Measurements from ENCODE around the gene MYCBPAP.

MYCBPAP gene

DNA sequence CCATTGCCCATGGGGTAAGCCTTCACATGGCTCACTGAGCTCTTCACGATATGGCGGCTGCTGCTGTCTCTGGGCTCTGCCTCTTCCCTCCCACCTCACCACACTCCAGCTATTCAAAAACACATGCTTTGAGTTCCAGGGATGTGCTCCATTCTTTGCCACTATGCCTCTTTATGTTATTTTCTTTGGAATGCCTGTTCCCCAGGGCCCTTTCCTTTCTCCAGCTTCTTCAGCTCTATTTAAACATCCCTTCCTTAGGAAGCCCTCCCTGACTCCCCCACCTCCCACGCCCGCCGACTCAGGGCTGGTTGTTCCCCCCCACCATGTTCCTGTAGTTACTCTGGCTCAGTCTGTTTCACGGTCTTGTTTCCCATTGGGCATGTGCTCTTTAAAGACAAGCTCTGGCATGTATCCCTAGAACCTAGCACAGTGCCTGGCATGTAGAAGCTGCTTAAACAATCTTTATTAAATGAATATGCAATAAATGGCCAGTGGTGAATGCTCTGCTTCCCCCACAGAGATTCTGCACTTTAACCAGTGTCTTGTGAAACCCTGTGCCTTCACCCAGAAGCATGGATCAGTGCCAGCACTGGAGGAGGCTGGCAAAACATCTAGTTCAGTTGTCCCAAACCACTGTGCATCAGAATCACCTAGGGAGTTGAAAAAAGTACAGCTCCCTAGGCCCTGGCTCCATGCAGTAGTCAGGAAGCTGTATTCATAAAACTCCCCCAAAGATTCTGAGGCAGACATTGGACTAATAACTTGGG lies 6.9 kb downstream of the MYCBPAP start:
- DNase-seq (ENCODE audit: insufficient read length, low spot score) (no peak), FAIRE-seq (no peak)

DNA sequence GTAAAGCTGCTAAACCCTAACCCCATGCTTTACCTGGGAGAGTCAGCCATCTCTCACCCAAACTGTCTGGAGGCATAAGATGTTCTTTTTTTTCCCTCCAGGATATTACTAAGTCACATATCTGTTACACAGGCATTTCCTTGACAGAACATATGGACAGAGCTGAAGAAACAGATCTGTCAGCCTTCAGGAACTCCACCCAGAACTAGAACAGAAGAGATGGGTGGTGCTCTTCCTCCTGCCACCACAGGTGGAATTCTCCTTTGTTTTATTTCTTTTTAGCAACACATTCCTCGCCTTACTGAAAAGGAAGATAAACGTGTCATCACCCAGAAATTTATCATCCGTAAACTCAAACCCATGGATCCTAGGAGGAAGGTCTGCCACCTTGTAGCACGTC lies 8.8 kb downstream of the MYCBPAP start:
- DNase-seq (ENCODE audit: insufficient read length, low spot score), result no peak
- no peak for FAIRE-seq

DNA sequence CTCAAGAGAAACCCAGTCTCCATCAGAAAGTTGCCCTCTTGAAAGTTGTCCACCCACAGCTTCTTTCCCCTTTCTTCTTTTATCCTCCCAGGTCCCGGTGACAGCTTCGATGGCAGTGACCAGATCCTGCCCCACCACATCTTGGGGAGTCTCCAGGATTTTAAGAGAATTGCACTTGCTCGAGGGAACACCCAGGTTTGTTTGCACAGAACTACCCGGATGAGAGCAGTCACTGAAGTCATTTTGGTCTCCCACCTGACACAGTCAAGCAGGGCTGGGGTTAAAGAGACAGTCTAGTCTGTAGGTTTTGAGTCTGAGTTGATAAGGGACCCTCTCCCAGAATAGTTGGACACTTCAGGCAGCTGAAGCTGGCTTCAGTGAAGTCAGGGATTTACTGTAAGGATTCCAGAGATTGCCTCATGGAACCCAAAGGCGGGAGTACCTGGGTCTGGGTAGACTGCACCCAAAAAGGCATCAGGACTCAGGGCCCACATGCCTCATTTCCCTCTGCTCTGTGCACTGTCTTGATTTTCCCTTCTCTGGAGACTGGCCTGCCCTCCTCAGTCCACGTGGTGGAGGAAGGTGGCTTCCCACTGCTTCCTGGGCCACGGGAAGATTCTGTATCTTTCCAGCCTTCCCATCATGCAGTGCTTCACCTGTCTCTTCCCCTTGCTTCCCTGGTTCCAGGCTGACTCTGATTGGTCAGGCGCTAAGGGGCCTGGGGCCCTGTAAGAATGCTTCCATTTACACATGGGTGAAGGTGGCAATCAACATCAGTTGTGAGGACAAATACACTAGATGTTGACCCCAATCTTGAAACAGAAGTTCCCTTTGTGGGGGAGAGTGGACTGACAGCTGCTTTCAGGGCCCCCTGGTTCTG lies 9.5 kb downstream of the MYCBPAP start:
- FAIRE-seq (no peak), DNase-seq (ENCODE audit: insufficient read length, low spot score) (no peak)

DNA sequence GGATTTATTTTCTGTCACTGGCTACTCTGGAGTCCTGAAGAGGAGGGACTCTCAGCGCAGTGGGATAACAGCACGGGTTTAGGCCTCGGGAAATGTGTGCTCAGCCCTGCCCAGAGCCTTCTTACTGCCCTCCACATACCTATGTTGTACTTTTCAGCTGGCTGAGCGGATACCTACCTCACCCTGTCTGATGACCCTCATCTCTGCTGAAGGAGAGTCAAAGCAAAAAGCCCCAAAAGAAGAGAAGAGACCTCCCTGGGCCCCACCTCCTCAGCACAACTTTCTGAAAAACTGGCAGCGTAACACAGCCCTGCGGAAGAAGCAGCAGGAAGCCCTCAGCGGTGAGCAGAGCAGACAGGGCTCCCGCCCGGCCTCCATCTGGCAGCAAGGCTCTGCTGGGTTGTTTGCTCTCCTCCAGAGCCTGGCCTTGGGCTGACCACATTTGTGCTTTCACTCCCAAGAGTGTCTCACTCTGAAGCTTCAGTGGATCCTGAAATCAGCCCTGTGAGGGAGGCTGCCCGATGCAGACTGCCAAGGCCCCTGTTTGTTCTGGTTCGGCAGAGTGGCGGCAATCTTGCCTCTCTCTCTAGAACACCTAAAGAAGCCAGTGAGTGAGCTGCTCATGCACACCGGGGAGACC lies 10.3 kb downstream of the MYCBPAP start:
- FAIRE-seq, result no peak
- no peak for DNase-seq (ENCODE audit: insufficient read length, low spot score)

DNA sequence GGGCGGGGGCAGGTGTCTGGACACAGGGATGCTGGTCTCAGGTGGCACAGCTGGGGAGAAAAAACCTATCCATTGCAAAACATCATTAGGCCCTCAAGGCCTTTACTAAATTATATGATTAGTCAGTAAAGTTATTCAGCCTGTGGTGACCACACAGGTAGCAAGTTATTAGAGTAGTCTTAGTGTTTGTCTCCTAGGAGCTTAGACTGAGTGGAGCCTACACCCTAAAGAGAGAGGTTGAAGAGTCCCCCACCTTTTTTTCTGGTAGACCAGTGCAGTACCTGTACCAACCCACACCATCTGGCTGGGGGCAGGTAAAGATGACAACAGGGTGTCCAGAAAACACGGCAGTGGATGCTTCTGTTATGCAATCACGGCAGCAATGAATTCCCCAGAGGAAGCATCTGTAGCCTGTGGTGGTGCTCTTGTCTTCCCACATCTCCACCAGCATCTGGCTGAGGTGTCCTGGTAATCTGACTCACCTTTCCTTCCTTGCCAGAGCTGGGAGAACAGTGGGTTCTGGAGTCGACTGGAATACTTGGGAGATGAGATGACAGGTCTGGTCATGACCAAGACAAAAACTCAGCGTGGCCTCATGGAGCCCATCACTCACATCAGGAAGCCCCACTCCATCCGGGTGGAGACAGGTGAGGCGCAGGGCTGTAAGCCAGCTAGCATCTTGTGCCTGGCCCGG lies 11.0 kb downstream of the MYCBPAP start:
- no peak for FAIRE-seq
- DNase-seq (ENCODE audit: insufficient read length, low spot score), result no peak

DNA sequence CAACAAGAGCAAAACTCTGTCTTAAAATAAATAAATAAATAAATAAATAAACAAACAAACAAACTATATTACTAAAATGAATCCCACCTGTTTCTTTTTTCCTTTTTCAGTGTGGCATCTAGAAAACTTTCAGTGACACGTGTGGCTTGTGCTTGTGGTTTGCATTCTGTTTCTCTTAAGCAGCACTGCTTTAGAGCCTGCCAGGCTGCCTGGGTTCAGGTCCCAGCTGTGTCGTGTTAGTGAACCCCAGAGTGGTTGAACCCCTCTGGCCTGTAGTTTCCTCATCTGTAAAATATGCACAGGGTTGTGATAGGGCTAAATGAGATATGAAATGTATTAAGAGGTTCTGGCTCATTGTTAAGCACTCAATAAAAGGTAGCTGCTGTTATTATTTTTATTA lies 12.2 kb downstream of the MYCBPAP start:
- FAIRE-seq (no peak), DNase-seq (ENCODE audit: insufficient read length, low spot score) (no peak)

DNA sequence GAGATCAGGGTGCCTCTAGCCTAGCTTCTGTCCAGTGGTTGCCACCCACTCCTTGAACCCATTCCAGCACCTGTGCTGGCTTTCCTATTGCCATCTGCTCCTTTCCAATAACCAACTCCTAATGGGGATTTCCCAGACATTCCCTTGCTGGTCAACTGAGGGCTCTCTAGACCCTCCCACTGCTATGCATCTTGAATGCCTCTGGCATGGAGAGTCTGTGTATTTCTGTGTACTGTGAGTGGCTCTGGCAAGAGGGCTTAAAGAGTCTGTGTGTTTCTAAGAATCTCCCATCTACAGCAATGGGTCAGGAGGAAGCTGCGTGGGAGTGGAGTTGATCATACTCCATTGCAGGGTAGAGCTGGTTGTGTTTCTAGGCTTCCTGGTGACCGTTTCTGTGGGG lies 13.3 kb downstream of the MYCBPAP start:
- DNase-seq (ENCODE audit: insufficient read length, low spot score) (no peak), FAIRE-seq (no peak)

DNA sequence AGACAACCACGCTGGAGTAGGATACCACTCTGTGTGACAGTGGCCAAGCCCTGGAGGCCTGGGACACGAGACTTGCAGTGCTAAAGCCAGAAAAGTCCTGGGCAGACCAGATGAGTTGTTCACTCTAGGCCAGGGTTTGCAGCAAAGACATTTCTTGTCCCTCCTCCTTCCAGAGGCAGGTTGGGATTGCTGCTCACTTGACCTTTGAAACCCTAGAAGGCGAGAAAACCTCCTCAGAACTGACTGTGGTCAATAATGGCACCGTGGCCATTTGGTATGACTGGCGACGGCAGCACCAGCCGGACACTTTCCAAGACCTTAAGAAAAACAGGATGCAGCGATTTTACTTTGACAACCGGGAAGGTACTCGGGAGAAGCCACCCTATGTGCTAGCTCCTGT lies 14.5 kb downstream of the MYCBPAP start:
- DNase-seq (ENCODE audit: insufficient read length, low spot score), result no peak
- FAIRE-seq, result no peak

DNA sequence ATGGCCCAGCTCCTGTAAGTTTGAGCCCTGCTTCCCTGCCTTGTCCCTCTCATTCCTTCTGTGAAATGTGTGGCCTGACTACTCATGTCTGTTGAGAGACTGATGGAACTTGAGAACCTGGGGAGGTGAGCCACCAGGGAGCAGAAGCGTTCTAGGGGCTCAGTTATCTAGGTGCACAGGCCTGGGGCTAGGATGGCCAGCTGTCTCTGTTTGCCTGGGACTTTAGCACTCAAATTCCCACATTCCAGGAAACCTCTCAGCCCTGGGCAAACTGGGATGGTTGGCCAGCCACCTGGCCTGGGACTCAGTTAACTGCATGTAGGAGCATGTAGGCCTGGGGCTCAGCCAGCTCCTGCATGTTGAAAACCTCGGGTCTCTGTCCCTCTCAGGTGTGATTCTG lies 15.0 kb downstream of the MYCBPAP start:
- FAIRE-seq (no peak), DNase-seq (ENCODE audit: insufficient read length, low spot score) (no peak)

DNA sequence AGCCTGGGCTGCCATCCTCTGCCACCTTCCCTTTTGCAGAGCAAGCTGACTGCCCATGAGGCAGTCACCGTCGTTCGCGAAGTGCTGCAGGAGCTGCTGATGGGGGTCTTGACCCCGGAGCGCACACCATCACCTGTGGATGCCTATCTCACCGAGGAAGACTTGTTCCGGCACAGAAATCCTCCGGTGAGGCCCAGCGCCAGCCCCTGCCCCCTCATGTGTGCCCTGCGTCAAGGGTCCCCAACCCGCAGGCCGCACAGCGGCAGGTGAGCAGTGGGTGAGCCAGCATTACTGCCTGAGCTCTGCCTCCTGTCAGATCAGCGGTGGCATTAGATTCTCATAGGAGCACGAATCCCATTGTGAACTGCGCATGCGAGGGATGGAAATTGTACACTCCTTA lies 16.6 kb downstream of the MYCBPAP start:
- FAIRE-seq (no peak), DNase-seq (ENCODE audit: insufficient read length, low spot score) (no peak)

DNA sequence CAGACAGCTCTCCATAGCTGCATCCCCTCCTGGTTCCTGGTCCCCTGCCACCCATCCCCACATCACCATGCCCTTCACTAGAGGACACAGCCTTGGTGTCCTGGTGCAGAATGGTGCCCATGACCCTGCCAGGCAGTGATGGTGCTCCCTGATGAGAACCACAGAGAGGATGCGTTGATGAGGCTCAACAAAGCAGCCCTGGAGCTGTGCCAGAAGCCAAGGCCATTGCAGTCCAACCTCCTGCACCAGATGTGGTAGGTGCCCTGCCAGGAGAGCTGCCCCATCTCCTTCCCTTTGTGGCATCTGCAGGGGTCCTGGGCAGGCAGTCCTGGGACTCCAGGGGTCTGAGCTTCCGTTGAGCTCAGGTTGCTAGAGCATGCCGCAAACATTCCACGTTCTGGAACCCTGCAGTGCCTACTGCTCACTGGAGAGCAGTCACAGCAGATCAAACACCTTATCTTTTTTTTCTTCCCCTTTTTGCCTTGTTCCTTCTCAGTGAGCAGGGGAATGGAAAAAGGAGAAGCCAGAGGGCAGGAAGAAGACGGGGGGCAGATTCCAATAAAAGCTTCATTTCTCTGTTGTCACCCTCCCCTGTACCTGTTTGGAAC lies 19.0 kb downstream of the MYCBPAP start:
- no peak for FAIRE-seq
- no peak for DNase-seq (ENCODE audit: insufficient read length, low spot score)

DNA sequence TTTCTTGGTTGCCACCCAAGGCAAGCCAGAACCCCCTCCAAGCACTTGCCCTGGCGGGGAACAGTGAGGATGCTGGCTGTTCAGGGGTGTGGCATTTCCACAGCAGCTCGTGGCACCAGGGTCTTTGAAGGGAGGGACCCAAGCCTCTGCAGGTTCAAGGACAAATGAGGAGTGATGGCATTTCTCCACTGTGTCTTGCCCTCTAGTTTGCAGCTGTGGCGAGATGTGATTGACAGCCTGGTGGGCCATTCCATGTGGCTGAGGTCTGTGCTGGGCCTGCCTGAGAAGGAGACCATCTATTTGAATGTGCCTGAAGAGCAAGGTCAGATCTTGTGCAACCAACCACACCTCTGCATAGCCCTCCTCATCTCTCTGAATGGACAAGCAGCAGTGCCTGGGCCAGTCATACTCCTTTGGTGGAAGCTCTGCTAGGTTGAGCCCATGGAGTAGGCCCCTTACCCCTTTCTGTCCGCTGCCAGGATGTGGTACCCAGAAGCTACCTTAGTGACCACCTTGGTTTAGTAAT lies 19.8 kb downstream of the MYCBPAP start:
- no peak for DNase-seq (ENCODE audit: insufficient read length, low spot score)
- no peak for FAIRE-seq

DNA sequence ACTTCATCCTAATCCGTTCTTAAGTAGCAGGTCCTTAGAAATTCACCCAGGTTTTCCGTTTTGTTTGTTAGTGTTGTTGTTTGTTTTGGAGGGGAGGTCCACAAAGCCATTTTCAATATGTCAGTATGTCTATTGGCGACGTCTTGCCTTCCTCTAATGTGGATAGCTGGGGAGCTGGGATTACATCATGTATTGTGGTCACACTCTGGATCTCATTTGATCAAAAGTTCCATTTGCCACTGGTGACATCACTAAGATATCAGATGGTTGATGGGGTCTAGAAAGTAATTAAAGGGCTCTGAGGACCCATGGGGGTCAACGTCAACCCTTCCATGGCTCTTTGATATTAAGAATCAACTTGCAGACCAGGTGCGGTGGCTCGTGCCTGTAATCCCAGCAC lies 21.6 kb downstream of the MYCBPAP start:
- DNase-seq (ENCODE audit: insufficient read length, low spot score) (no peak), FAIRE-seq (no peak)

DNA sequence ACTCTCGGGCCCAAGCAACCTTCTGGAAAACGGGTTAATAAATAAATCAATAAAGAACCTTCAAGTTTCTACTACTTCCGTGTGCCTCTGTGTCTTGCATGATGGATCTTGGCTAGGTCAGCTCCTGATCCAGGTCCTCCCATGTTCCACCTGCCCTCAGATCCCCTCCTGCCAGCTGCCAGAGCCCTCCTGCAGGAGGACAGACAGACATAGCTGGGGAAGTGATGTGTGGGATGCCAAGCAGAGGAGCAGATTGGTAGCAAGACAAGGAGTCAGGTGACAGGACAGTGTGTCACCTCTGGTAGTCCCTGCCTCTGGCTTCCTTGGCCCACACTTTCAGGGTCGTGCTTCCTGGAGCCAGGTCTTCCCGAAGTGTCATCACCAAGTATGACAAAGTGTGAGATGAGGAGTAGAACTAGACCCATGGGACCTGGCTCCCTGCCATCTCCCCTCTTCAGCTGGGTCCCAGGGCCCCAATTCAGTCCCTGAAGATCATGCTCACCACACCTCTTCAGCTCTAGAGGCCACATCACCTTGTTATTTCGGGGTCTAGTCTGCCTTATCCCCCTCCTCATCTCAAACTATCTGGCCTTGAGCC lies 23.3 kb downstream of the MYCBPAP start:
- DNase-seq (ENCODE audit: insufficient read length, low spot score) (no peak), FAIRE-seq (no peak)

DNA sequence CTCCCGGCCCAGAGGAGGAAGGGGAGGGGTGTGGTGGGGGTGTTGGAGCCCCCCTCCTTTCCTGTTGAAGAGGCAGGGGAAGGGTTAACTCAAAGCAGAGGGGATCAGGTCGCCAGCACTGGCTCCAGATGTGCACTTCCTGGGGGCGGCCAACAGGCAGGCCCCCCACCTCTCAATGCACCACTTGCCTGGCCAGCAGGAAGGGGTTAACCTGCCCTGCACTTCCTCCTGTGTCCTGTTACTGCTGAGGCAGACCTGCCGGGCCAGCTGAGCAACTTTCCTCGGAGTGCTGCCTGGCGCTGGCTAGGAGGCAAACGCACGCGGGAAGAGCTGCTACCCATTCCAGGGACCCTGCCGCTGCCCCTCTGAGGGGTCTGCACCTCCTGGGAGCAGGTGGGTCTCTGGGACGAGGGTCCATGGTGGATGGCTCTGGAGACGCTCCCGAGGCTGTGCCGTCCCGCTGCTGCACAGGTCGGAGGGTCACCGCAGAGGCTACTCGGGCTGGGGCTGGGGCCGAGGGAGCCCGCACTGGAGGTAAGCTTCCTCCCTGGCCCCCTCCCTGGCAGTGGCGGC lies 24.3 kb downstream of the MYCBPAP start, which contains the start of gene EPN3:
Gene EPN3 (plus strand): TSS at position 284 of the 573 bp plus-strand sequence. CDS start 3,822 bp downstream, outside the sequence.
- FAIRE-seq (no peak), DNase-seq (ENCODE audit: insufficient read length, low spot score) (no peak)

DNA sequence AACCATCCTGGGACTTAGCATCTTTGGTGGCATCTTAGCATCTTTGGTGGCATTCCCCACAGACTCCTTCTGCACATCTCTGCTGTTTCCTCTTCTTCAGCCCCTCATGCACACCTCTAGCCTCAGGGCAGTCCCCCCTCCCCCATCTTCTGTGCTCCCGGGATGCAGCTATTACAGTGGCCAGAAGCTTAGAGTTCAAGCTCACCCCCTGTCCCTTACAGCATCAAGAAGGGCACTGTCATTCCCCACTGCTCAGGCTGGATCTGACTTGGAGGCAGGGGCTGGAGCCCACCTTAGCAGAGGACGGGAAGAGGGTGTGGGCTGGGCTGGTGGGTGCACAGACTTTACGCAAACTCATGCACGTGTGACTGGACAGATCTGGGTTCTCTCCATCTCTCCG lies 24.9 kb downstream of the MYCBPAP start:
- FAIRE-seq (no peak), DNase-seq (ENCODE audit: insufficient read length, low spot score) (no peak)

DNA sequence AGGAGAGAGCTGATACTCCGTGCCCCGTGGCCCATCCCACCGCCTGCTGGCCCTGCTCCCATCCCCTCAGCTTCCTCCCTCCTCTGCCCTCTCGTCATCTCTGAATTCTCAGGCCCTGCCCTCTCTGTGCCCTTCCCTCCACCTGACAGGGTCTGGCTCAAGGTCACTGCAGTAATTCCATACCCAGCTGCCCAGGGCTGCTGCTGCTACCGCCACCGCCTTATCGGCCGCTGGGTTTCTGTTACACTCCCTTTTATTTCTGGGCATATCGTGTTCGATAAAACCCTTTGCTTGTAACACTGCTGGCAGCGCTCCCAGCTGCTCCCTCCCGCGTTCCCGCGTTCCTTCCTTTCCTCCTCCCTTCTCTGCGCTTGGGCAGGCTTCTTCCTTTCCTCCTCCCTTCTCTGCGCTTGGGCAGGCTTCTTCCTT lies 25.5 kb downstream of the MYCBPAP start:
- FAIRE-seq (no peak), DNase-seq (ENCODE audit: insufficient read length, low spot score) (no peak)

DNA sequence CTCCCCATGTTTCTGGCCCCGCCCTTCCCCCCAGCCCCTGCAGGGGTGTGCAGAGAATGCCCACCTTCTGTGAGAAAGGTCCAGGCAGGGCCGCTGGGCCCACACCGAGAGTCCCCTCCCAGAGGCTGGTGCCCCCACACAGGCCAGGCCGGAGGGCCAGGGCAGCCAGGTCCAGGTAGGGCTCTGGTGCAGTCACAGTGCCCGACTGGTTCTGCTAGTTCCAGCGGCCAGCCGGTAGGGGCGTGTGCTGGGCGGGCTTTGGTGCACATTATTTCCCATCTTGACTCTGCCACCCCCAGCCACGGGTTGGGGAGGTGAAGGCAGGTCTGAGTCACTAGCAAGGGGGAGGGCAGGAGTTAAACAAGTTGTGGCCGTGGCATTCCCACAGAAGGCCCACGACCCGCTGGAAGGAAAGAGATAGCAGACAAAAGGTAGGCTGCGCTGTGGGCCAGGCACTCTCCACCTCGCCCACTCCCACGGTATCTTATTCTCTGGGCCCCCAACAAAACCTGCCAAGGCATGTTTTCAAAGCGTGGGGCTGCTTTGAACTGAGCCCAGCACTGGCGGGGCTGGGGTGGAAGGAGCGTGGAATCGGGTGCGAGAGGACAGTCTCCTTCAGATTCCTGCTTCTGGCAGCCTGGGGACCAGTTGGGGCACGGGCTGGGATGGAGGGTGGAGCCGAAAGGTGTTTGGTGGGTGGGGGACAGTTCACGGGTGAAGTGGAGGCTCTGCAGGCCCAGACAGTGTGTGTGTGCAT lies 26.2 kb downstream of the MYCBPAP start:
- DNase-seq (ENCODE audit: insufficient read length, low spot score) (no peak), FAIRE-seq (no peak)

DNA sequence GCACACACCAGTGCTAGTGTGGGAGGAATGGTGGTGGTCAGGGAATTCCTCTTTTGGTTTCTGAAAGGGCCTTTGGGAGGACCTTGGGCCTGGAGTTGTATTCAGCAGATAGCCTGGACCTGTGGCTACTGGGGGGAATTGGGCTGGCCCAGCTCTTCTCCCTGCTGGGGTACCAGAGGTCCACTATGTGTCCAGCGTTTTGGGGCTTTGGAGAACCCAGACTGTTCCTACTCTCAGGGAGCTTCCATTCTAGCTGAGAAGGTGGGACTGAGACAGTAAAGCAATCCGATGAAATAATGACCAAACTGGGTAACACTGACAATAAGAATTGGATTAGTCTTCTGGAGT lies 26.7 kb downstream of the MYCBPAP start:
- FAIRE-seq (no peak), DNase-seq (ENCODE audit: insufficient read length, low spot score) (no peak)
